HepG2 (cell line): Measurements from ENCODE around the gene TSPAN18. TPM values are rescaled to one million over a fixed set of nuclear protein-coding genes. Genes with fewer than 3 reads are reported as not detected.

Source experiments
- ADNP ChIP-seq: sonication (generic); formaldehyde crosslinking; IDR thresholded peaks from 2 replicates; pipeline ENCODE4 v1.4.0; 2020; ENCODE audit warnings: missing genetic modification reagents
- ATF5 ChIP-seq: sonication (generic); formaldehyde crosslinking; IDR thresholded peaks from 2 replicates; pipeline ENCODE4 v1.4.0; 2020; ENCODE audit warnings: mild to moderate bottlenecking, low read depth, missing genetic modification reagents
- E2F1 ChIP-seq: sonication (generic); formaldehyde crosslinking; IDR thresholded peaks from 2 replicates; pipeline ENCODE4 v1.5.0; 2020; ENCODE audit warnings: missing genetic modification reagents
- FOSL2 ChIP-seq: sonication (generic); formaldehyde crosslinking; IDR thresholded peaks from 2 replicates; pipeline ENCODE4 v1.4.0; 2020; ENCODE audit warnings: missing genetic modification reagents
- HMGXB4 ChIP-seq, 2 experiments: sonication (generic) in 1 of 2; formaldehyde crosslinking in 1 of 2; IDR thresholded peaks; 2 replicates each; pipeline versions ENCODE4 v1.4.0 to v1.6.1; 2018 to 2020; ENCODE audit warnings: missing genetic modification reagents in 2 of 2, borderline replicate concordance in 1 of 2, low read depth in 1 of 2, mild to moderate bottlenecking in 1 of 2, missing biosample characterization in 1 of 2
- HOXA3 ChIP-seq: sonication (generic); formaldehyde crosslinking; IDR thresholded peaks from 2 replicates; pipeline ENCODE4 v1.5.0; 2020; ENCODE audit warnings: missing genetic modification reagents
- KDM5B ChIP-seq: sonication (generic); formaldehyde crosslinking; IDR thresholded peaks from 2 replicates; pipeline ENCODE4 v1.4.0; 2020; ENCODE audit warnings: missing genetic modification reagents, mild to moderate bottlenecking, borderline replicate concordance
- MAFK ChIP-seq, 2 experiments: IDR thresholded peaks in 1 of 2; conservative IDR thresholded peaks in 1 of 2; 2 replicates each; pipeline ENCODE4 v1.6.1; 2011; ENCODE audit warnings: improper control_type of control experiment in 2 of 2, low read length in 2 of 2
- MTF1 ChIP-seq: sonication (generic); formaldehyde crosslinking; IDR thresholded peaks from 2 replicates; pipeline ENCODE4 v1.5.0; 2020; ENCODE audit warnings: missing genetic modification reagents
- MYPOP ChIP-seq: sonication (generic); formaldehyde crosslinking; IDR thresholded peaks from 2 replicates; pipeline ENCODE4 v1.8.1; 2023; ENCODE audit warnings: mild to moderate bottlenecking, moderate library complexity, missing genetic modification reagents
- REXO4 ChIP-seq: sonication (generic); formaldehyde crosslinking; IDR thresholded peaks from 2 replicates; pipeline ENCODE4 v1.8.0; 2022; ENCODE audit warnings: missing genetic modification reagents, mild to moderate bottlenecking, borderline replicate concordance
- SNAPC4 ChIP-seq: sonication (generic); formaldehyde crosslinking; IDR thresholded peaks from 2 replicates; pipeline ENCODE4 v1.4.0; 2020; ENCODE audit warnings: mild to moderate bottlenecking, missing genetic modification reagents
- XRCC5 ChIP-seq: fragments of 200-400 bp; formaldehyde crosslinking; optimal IDR thresholded peaks from 2 replicates; pipeline ENCODE3; 2017; ENCODE audit warnings: mild to moderate bottlenecking, low read length
- ZFP36 ChIP-seq: fragments of 150-350 bp; IDR thresholded peaks from 2 replicates; pipeline ENCODE4 v1.6.1; 2018; ENCODE audit warnings: borderline replicate concordance, low read length, low read depth; ENCODE audit not compliant: partially characterized antibody
- ZNF143 ChIP-seq: sonication (generic); formaldehyde crosslinking; IDR thresholded peaks from 2 replicates; pipeline ENCODE4 v1.4.0; 2020; ENCODE audit warnings: missing genetic modification reagents
- ZNF563 ChIP-seq: sonication (generic); formaldehyde crosslinking; IDR thresholded peaks from 2 replicates; pipeline ENCODE4 v1.8.0; 2022; ENCODE audit warnings: mild to moderate bottlenecking, moderate library complexity, missing genetic modification reagents
- ZNF792 ChIP-seq: IDR thresholded peaks from 2 replicates; pipeline ENCODE4 v1.6.1; 2016
- ZSCAN12 ChIP-seq: sonication (generic); formaldehyde crosslinking; IDR thresholded peaks from 2 replicates; pipeline ENCODE4 v1.9.0; 2021; ENCODE audit warnings: mild to moderate bottlenecking, missing genetic modification reagents
- polyA plus RNA-seq, 8 experiments: library from polyadenylated mRNA; depleted of rRNA in 3 of 8; stranded (reverse) in 7 of 8; unstranded in 1 of 8; fragments of >200 nt; fragmentation: Illumina TruSeq in 4 of 8; extraction: Trizol in 4 of 8; gene quantifications; 2 replicates each; pipeline versions ENCODE4 v1.2.1 to v1.2.3, GENCODE V29; 2011 to 2016; ENCODE audit warnings: low read depth in 4 of 8, missing spikeins in 1 of 8, mixed read lengths in 1 of 8; ENCODE audit not compliant: insufficient read depth in 1 of 8
- total RNA-seq, 5 experiments: library from RNA; depleted of rRNA; stranded (reverse); fragments of >200 nt; fragmentation: Illumina TruSeq; extraction: Trizol; gene quantifications; 2 replicates each; pipeline ENCODE4 v1.2.3, GENCODE V29; 2016; ENCODE audit warnings: low read depth in 1 of 5

The TSPAN18 gene
- total and polyA plus RNA-seq, 2 of the 13 experiments (the other 11 are each of a cell fraction or from before 2014, with no cell fraction given) = not detected

- TF ChIP-seq SNAPC4 = no peak
- TF ChIP-seq XRCC5 = peak; percentile 44
- 0 out of 2 replicates have a peak, but pooled peaks have one; percentile 22 for TF ChIP-seq E2F1
- TF ChIP-seq ZNF143 (CRISPR knock-in tag) = no peak
- no peak for TF ChIP-seq ZFP36
- no peak for TF ChIP-seq ZSCAN12 (CRISPR knock-in tag)
- no peak for TF ChIP-seq MTF1 (CRISPR knock-in tag)
- TF ChIP-seq REXO4 (CRISPR knock-in tag) = no peak
- TF ChIP-seq HOXA3 = peak; percentile 19; the same call in 1 of the 2 replicates
- peak; percentile 36 to 45; a peak in 2 of 4 replicates for TF ChIP-seq HMGXB4 (CRISPR knock-in tag; IDR thresholded peaks at IDR 0.05; ENCODE audit: borderline replicate concordance in 1 of 2, low read depth in 1 of 2)
- 0 out of 2 replicates have a peak, but pooled peaks have one; percentile 20 for TF ChIP-seq FOSL2 (CRISPR knock-in tag)
- no peak for TF ChIP-seq ZNF792 (CRISPR knock-in tag)
- TF ChIP-seq ZNF563 (CRISPR knock-in tag) = 0 out of 2 replicates have a peak, but pooled peaks have one; percentile 41
- no peak for TF ChIP-seq ADNP (CRISPR knock-in tag)
- no peak for TF ChIP-seq ATF5
- peak; percentile 40; the same call in 1 of the 2 replicates for TF ChIP-seq KDM5B (CRISPR knock-in tag)
- no peak for TF ChIP-seq MYPOP (CRISPR knock-in tag)
- no peak for TF ChIP-seq MAFK (conservative IDR thresholded peaks at IDR 0.05 in 1 of 2, IDR thresholded peaks at IDR 0.05 in 1 of 2; ENCODE audit: low read length in 2 of 2)
Observed at GRCh38 chr11:44727373-44728287, 868 bp downstream of the TSPAN18 start (continued).
